GM18520 (cell line): ENCODE results near the gene ASB18.

Experiments
- ATAC-seq: cut with Tn5 transposase; IDR thresholded peaks from one replicate; pipeline ENCODE4 v1.9.1; 2021; ENCODE audit not compliant: unreplicated experiment

The ASB18 gene

DNA sequence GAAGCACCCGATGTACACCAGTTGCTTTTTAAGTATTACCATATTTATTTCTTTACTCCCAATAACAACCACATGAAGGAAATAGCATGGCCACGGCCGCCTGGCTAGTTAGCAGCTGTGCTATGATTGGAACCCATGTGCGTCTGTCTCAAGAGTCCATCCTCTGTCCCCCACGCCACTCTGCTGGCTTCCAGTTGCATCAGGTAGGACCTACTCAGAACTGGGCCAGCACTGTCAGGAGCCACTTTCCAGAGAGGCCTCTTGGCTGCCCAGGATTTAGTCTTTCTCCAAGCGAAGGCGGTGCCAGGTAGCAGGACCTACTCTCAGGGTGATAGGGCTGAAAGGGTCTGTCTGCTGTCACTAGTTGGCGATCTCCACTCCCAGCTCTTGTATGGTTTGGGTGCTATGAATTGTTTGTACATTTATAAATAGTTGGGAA is 22.1 kb downstream of the ASB18 start:
- no peak for ATAC-seq

DNA sequence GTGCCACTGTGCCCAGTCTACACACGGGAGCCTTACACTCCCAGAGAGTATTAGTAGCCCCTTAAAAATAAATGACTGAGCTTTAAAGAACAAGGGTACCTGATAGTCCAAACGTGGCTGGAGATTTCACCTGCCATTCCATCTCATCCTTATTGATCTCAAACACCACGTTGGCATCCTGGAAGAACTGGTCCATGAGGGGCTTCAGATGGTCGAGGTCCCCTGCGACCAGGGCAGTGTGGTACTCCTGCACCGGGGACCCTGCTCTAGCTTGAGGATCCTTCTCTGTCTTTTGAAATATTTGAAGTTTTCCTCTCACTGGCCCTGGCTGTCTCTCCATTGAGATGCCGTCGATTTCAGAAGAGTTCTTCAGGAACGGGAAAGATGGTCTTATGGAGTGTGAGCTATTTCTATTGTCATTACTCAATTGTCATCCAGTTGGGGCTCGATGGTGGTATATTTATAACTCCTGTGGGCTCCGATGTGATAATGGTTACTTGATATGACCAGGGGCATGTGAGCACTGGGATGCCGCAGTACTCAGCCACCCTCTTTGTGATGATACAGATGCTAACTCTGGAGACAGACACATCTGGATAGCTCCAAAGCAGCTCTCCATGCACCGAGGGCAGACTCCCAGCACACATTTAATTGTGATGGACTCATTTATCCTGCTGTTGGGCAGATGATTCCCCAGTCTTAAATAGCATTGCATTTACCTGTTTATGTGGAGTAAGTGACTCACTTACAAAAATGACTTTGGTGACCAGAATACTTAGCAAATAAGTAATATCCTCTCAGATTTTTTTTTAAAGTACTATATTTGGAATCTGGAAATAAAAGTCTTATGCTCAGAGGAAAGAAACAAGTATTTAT is 22.8 kb downstream of the ASB18 start:
- ATAC-seq, result no peak

DNA sequence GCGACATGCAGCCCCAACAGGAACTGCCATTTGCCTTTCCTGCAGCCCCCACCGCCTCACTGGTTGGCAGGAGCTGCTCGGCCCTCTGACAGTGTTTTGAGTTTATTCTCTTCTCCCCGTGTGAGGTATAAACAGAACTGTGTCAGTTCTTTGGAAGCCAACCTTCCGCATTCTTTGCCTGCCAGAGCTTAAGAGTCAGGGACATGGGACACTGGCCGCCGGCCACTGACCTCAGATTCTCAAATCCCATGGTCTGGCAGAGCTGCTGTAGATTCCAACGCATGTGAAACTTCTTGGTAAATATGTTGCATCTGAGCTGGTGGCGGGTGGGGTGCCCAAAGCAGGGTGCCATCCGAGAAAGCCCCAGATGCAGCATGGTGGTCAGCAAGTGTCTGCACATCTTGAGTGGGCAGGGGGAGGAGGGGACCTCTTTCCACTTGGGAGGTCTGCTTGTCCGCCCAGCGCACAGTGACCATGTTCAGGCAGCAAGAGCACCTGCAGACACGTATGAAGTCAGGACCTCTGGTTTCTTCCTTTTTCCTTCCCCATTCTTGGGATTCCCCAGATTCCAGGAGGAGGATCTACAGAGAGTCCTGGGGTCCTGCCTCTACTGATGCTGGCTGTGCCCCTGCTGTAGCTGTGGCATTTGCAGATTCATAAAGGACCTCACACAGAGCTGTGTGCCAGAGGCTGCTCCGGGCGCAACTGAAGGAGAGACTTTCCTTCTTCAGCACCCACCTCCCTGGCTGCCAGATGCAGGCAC is 23.8 kb downstream of the ASB18 start:
- ATAC-seq, result no peak

DNA sequence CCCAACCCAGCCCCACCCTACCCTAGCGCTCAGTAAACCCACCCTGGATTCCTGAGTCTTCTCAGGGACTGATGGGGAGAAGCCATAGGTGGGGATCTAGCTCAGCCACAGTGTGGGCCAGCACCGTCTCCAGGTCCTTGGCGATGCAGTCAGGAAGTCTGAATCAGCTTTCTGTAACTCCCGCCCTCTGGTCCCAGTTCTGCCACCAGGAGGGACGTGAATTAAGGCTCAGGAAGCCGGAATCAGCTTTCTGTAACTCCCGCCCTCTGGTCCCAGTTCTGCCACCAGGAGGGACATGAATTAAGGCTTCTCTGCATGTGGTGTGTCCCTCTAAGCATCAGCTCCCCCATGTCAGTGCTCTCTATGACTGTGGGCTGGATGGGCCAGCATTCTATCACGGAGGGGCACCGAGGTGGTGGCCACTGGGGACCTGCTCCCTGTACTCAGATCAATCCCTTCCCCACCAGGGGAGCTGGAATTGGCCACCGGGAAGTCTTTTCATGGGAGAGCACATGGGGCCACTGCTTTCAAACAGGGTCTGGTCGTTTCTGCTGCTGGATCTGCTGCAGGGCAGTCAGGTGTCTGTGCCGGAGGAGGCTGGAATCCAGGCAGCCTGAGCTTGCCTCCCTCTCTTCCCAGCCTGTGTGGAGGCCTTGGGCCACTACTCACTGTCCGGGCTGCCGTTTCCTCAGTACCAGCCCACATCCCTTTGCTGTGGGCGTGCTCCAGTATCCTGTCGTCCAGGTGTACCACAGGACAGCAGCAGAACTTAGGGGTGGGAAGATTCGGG is 24.7 kb downstream of the ASB18 start:
- no peak for ATAC-seq

- no peak for ATAC-seq
These were observed 25.5 kb downstream of the ASB18 start for GRCh38 chr2:236238751-236239150.

DNA sequence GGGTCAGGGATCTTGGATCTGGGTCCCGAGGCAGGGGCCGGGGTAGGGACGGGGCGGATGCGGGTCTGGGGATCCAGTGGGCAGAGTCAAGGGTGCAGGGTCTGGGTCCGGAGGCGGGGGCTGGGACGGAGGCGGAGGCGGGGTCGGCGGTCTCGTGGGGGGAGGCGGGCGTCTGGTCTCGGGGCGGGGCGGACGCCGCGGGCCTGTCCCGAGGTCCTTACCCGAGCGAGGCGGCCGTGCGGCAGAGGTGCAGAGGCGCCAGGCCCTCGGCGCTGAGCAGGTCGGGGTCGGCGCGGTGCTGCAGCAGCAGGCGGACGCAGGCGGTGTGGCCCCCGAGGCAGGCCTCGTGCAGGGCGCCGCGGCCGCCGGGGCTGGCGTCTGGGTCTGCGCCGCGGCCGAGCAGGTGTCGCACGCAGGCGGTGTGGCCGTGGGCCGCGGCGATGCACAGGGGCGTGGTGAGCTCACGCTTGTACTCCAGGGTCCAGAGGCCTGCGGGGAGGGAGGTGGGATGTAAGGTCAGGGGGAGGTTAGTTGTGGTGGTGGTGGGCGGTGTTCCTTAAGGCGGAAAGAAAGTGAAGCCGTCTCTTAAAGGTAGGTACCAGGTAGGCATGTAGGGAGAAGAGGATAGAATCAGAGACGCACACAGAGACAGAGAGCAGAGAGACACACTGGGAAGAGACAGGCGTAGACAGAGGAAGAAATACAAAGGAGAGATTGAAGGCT is 26.6 kb downstream of the ASB18 start:
- no peak for ATAC-seq

DNA sequence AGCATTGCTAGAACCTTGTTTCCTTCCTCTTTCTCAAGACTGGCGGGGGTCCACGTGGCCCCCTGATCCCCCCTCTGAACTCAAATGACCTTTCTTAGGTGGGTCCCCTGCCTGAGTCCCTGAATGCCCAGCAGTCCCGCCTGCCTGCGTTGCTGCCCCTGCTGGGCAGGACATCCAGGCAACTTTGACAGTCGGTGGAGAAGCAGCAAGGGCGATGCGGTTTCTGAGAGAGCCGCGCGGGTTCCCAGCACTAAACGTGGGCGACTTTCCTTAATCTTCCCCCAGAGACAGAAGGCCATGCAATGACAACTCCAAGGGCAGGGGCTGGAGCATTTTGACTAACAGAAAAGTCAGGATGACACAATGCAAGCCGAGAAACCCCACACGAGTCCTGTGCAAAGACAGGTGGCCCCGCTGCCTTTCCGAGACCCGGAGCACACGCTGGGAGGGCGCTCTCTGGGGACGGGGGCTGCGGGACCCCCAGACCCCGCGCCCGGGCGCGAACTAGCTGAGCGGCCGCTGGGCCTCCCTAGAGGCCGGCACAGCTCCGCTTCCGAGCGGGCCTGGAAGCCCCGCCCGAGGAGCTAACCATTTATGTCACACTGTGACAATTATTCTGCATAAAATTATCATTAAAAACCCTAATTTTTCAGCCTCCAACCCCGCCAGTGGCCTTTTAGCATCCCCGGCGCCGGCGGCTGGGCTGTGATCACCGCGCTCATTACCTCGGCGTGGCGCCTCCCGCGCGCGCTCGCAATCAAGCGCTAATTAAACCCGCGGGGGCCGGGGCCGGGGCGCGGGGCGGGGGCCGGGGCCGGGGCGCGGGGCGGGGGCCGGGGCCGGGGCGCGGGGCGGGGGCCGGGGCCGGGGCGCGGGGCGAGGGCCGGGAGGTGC is 27.4 kb downstream of the ASB18 start:
- no peak for ATAC-seq

DNA sequence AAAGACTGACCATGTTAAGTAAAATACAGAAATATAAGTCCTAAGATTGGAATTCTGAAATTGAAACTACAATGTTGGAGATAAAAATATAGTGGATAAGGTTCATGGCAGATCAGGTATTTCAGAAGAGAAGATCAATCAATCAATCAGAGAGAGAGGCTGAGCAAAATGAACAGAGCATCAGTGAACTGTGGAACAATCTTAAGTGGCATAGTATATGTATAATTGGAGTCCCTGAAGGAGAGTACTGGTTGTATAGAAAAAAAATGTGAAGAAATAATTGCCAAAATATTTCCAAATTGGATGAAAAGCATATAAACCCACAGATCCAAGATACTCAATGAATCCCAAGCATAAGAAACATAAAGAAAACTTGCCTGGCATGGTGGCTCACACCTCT is 35.0 kb downstream of the ASB18 start:
- no peak for ATAC-seq

DNA sequence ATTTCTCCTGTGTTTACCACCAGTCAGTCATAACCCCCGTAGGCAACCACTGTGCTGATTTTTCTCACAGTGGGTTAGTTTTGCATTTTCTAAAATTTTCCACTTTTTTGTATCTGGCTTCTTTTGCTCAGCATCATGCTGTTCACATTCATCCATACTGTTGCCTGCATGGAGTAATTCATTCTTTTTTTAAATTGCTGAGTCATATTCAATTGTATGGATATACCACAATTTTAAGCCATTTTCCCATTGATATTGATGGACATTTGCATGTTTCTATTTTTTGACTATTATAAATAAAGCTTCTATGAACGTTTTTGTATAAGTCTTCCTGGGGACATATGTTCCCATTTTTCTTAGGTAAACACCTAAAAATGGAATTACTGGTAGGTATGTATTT is 40.5 kb downstream of the ASB18 start:
- no peak for ATAC-seq

- ATAC-seq, result no peak
These were observed 42.4 kb downstream of the ASB18 start for GRCh38 chr2:236221798-236222197.

GRCh38 chr2:236219411-236219810 is 44.8 kb downstream of the ASB18 start:
- ATAC-seq, result no peak

DNA sequence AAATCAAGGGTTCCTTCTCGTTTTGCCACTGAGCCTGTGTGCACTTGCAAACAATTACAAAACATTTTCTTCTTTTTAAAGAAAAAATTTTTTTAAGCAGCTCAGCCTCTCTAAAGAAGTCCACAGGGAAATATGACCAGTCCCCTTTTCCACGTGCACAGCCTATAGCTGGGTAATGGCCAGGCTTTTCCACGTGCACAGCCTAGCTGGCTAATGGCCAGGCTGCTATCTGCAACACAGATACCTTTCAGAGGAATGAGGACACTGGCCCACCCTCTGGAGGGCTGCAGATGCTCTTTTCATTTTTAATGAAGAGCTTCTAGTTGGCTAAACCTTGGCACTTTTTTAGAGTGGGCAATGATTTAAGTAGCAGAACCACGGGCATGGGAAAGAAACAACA is 46.3 kb downstream of the ASB18 start:
- ATAC-seq, result no peak

DNA sequence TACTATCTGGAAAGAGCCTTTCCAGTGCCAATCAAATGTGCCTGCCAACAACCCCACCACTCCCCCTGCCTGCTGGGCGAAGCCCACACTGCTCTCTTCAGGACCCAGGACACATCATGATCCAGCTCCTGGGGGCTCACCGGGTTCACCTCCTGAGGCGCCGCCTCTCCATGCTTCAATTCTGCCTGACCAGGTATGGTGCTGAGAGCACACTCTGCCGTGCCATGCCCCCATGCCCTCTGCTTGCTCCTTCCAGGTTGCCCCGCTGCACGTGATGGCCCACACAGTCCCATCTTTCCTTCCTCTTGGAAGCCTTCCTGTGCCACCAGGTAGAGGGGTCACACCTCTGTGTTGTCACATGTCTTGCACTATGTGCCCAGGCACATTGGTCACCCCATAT is 47.5 kb downstream of the ASB18 start:
- no peak for ATAC-seq

DNA sequence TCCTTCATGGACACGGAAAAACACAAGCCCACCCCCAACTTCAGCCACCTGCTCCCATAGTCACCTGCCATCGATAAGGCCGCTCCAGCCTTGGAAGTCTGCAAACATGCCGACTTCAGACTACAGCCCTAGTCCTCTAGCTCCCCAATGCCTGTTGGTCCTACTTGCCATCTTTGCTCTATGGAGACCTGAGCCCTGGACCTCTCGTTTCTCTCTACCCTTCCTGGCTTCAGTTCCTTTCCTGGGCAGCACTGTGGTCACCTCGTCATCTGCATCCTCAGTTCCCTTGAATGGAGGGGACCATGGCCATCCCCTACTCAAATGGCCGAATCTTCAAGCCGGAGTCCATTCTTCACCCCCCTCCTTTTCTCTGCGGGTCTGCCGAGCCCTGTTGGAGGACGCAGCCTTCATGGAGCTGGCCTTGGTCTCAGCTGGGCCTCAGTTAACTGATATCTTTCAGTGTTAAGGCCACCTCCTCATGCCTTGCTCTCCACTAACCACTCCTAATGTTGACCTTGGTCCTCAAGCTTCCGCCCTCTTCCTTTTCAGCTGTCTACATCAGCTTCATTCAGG is 48.4 kb downstream of the ASB18 start:
- no peak for ATAC-seq

DNA sequence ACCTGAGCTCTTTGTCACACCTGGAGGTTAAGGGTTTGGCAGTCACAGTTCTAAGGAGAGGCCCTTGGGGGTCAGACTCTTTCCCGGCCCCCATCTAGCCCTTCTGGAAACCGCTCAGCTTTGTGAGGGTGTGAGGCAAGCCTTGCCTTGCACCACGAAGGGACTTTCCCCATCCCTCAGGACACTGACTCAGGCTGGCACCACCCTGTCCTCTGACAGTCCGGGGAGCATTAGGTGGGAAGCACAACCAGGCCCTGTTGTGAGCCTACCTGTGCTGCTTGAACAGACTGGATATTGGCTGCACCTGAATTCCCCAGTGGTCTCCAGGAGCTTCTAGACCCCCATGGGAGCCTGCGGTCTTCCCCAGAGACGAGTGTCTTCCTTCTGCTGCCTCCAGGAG is 49.0 kb downstream of the ASB18 start:
- no peak for ATAC-seq

GRCh38 chr2:236214376-236214995 is 49.7 kb downstream of the ASB18 start:
- no peak for ATAC-seq

GRCh38 chr2:236211296-236211695 is 52.9 kb downstream of the ASB18 start:
- ATAC-seq, result no peak

DNA sequence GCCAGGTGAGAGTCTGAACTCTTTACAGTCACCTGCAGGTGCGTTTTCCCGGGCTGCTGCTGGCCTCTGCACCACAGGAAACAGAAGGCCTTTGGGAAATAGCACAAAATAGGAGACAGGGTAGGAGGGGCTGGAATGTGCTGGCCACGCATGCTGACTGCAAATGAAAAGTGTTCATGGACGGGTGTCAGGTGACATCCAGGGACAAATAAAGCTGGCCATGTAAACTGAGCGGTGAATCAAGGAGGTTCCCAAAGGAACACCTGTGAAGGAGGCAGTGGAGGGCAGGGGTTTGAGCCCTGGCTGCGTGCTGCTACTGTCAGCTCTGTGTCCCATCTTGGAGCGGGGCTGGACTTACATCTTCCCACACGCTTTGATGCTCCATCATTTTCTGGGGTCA is 53.7 kb downstream of the ASB18 start:
- ATAC-seq, result no peak

GRCh38 chr2:236209996-236210395 is 54.2 kb downstream of the ASB18 start:
- no peak for ATAC-seq
